ENCODE measurements around the gene VAPA.

The VAPA gene

DNA sequence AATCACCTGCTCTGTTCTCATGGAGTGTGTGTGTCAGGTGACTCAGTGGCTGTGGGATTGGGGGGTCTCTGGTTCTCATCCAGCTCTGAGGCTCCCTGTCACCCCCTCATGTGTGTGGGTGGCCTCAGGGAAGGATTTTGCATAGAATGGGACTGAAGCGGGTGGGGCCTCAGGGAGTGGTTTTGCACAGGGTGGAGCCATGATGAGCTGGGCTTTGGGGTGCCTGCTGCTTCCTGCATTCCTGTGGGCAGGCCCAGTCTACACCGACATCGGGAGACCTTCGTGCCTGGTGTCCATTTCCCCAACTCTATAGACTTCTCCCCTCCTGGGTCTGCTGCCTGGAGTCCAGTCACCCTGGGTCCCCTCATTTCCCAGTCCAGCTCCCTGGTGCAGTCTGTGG, 59.7 kb downstream of the VAPA start:
- no peak for DNase-seq (ENCODE audit: low spot score)

DNA sequence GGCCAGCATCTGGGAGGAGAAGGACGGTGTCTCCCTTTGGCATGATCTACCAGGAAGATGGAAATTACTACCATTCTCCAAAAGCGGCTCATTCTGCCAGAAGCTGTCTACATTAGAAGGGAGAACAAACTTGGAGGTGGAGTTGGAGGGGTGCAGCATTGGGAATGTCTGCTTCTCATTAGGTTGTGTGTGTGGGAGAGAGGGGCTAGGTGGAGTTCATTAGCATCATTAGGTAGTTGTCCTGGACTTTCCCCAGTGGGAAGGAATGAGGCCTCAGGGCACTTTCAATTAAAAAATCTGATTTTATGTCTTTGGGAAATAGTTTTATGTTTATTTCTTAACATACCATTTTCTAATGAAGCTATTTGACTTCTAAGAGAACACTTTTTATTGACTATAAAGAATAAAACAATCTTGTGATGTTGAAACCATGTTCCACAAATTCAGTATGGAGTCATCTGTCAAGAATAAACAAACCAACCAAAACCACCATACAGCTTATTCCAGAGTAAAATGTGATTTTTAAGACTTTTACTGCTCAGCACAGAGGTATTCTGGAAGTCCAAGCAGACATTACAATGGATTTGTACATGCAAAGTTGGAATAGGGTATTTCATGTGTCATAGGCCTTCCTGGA, 60.6 kb downstream of the VAPA start:
- no peak for DNase-seq (ENCODE audit: low spot score)

DNA sequence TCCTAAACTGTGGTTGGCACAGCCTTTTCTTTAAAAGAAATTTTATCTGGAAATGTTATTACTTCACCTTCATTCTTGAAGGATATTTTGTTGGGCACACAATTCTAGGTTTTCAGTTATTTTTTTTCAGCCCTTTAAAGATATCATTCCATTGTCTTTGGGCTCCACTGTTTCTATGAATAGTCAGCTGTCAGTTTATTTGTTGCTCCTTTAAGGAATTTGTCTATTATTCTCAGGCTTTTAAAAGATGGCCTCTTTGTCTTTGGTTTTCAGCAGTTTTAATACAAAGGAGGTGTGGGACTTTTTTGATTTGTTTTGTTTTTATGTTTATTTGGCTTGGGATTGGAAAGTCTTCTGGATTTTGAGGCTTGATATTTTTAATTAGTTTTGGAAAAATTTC, 61.8 kb downstream of the VAPA start:
- no peak for DNase-seq (ENCODE audit: low spot score)

DNA sequence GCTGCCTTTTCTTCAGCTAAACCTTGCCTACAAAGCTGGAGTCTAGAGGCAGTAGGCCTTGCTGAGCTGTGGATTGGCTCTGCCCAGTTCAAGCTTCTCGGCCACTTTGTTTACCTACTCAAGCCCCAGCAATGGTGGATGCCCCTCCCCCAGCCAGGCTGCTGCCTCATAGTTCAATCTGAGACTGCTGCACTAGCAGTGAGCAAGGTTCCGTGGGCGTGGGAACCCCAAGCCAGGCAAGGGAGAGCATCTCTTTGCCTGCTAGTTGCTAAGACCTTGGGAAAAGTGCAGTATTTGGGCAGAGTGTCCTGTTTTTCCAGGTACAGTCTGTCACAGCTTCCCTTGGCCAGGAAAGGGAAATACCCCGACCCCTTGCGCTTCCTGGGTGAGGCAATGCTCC, 68.9 kb downstream of the VAPA start:
- no peak for DNase-seq (ENCODE audit: low spot score)

DNA sequence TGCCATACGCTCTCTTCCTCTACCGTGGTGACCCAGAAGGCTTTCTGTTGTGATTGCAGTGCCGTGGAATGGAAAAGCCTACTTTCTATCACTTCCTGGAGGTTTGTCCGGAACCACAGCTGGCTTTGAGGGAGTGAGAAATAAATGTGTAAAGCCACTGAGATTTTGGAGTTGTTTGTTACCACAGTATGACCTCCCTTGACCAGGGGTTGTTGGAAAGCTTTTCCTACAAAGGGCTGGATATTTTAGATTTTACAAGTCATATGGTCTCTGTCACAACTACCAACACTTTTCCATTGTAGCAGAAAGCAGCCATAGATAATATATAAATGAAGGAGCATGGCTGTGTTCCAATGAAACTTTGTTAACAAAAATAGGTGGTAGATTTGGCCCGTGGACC, 70.3 kb downstream of the VAPA start:
- DNase-seq (ENCODE audit: low spot score), result no peak

GRCh38 chr18:9985641-9986040, 71.8 kb downstream of the VAPA start:
- DNase-seq (ENCODE audit: low spot score), result no peak

GRCh38 chr18:9986156-9986930, 72.5 kb downstream of the VAPA start:
- DNase-seq (ENCODE audit: low spot score), result no peak

GRCh38 chr18:9987345-9987744, 73.5 kb downstream of the VAPA start:
- no peak for DNase-seq (ENCODE audit: low spot score)

- peak; percentile 84 for DNase-seq (ENCODE audit: low spot score)
These were observed 74.1 kb downstream of the VAPA start for GRCh38 chr18:9987931-9988330.

DNA sequence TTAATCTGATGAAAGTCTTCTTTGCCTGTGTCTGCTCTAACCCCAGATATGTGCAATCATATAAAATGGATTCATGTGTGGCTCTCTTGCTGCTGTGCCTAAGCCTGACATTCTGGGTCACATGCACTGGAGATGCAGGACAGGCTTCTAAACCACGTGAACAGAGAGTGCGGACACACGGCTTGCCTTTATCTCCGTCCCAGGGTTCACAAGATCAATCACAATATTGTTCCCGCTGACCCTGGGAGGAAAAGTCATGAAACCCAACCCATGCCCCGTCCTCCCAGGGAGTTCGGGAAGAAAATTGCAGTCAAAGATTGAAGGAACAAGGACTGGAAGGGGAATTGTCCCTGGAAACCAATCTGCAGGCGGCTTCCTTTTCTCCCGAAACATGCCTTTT, 74.8 kb downstream of the VAPA start:
- DNase-seq (ENCODE audit: low spot score), result no peak

- no peak for DNase-seq (ENCODE audit: low spot score)
These were observed 75.7 kb downstream of the VAPA start for GRCh38 chr18:9989481-9989880.

GRCh38 chr18:9991011-9992000, 77.5 kb downstream of the VAPA start:
- no peak for DNase-seq (ENCODE audit: low spot score)

DNA sequence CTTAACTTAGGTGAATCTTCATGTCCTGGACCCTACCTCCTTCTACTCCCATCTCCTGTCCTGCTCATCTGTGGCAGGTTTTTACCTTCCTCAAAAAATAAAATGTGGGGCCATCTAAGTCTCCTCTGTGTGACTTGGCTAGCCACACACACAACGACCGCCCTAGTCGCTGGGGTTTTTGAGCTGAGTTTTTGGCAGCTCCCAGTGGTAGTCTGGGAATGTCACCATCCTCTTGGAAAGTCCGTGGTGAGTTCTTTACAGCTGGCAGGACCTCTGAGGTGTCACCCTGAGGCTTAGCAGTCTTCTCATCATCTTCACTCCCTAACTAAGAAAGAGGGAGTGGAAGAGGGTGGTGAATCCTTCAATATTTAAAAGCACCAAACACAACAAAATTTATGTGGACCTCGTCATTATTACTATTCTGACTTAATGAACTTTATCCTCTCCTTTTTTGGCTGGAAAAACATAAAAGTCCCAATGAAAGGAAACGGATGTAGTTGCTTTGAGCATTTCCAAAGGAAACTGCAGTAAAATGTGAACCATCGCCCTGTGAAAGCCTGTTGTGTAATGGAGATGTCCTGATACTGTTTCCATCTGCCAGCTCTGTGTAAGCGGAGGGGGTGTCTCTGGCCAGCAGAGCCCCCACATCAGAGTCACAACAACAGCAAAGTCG, 78.6 kb downstream of the VAPA start:
- no peak for DNase-seq (ENCODE audit: low spot score)

GRCh38 chr18:9992973-9993520, 79.2 kb downstream of the VAPA start:
- no peak for DNase-seq (ENCODE audit: low spot score)

DNA sequence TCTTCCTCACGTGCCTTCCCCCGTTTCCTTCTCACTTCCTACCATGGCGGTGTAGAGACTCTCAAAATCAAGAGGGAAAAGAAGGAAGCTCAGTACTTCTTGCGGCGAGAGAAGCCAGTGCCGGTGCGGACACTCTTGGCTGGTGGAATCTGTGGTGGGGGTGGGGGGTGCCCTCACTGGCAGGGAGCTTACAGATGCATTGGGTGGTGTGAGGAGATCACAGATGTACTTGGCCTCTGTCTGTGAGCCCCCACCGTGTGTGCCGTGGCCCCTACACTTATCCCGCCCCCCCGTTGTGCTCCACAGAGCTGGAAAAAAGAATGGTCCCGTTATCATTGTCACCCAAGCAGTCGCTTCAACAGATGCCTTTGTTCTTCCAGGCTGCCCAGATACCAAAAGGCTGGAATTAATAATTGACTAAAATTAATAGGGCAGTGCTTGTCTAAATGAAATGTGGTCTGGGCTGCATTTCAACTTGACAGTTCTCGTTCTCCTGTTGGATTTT, 79.8 kb downstream of the VAPA start:
- peak; percentile 63 for DNase-seq (ENCODE audit: low spot score)

DNA sequence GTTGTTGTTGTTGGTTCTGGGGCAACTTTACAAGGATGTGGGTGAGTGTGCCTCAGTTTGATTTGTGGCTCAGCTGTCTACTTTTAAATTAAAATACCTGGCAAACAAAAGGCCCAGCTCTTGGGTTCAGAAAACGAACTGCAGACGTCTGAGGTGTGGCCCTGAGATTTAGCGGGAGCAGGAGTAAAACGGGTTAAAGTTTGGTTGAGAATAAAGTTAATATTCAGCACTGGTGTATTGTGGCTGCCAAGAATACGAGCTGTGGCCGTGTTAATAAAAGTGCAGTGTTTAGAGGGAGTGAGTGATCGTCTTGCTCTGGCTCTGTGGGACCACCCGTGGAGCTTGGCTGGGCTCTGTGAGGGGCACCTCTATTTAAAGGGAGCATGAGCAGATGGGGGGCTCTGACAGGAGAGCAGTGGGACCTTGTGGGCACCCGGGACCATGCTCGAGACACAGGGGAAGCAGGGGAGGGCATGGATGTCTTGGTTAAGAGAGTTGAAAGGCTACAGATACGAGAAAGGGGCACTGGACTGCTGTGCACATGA, 80.3 kb downstream of the VAPA start:
- DNase-seq (ENCODE audit: low spot score), result no peak

- DNase-seq (ENCODE audit: low spot score), result no peak
These were observed 81.0 kb downstream of the VAPA start for GRCh38 chr18:9994701-9995235.

- no peak for DNase-seq (ENCODE audit: low spot score)
These were observed 81.8 kb downstream of the VAPA start for GRCh38 chr18:9995631-9996030.

- no peak for DNase-seq (ENCODE audit: low spot score)
These were observed 82.3 kb downstream of the VAPA start for GRCh38 chr18:9996094-9996493.

DNA sequence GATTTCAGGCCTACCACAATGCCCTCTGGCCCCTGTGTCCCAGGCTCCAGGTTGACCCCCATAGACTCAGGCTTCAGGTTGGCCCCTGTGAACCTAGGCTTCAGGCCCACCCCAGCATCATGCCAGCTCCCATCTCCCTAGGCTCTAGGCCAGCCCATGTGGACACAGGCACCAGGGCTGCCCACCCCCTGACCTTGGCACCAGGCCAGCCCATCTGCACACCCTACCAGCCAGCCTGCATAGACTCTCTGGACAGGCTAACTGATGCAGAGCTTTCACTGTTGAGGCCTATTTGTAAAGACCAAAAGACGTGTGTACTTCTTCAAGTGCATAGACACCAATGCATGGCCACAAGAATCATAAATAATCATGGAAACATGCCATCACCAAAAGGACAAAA, 83.9 kb downstream of the VAPA start:
- no peak for DNase-seq (ENCODE audit: low spot score)

DNA sequence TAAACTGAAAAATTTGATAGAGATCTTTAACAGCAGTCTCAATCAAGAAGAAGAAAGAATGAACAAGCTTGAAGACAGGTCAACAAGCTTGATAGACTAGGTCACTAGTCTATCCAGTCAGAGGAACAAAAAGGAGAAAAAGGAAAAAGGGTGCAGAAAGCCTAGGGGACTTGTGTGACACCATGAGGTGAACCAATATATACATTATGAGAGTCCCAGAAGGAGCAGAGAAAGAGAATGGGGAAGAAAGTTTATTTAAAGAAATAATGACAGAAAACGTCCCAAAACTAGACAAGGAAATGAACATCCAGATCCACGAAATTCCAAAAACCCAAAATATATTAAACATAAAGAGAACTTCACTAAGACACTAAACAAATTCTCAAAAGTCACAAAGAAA, 84.5 kb downstream of the VAPA start:
- no peak for DNase-seq (ENCODE audit: low spot score)

Data from globus pallidus (tissue), 1 donor.